ENCODE data around the gene HCRT.

GRCh38 chr17:42201458-42201772 lies 16.2 kb upstream of the HCRT start:
- TF ChIP-seq CTCF (IDR thresholded peaks at IDR 0.05; ENCODE audit: poor library complexity, severe bottlenecking) (no peak), EZH2 (IDR thresholded peaks at IDR 0.05; ENCODE audit: borderline replicate concordance, insufficient read depth, low read length, poor library complexity, severe bottlenecking) (no peak), EP300 (conservative IDR thresholded peaks at IDR 0.05; ENCODE audit: poor library complexity, severe bottlenecking) (no peak), REST (IDR thresholded peaks at IDR 0.05; ENCODE audit: borderline replicate concordance) (no peak), POLR2AphosphoS5 (IDR thresholded peaks at IDR 0.05) (no peak)

Data from neural cell (in vitro differentiated cells).